IMR-90 (cell line): ENCODE data around the gene FOXP1.

Source experiments
- CHD1 ChIP-seq: IDR thresholded peaks from 2 replicates; pipeline ENCODE4 v1.6.1; 2012; ENCODE audit warnings: low read depth, low read length, improper control_type of control experiment
- RAD21 ChIP-seq: IDR thresholded peaks from 2 replicates; pipeline ENCODE4 v1.6.1; 2012; ENCODE audit warnings: low read length, improper control_type of control experiment
- RCOR1 ChIP-seq: IDR thresholded peaks from 2 replicates; pipeline ENCODE4 v1.6.1; 2012; ENCODE audit warnings: mild to moderate bottlenecking, low read length, improper control_type of control experiment; ENCODE audit not compliant: insufficient replicate concordance
- RFX5 ChIP-seq: IDR thresholded peaks from 2 replicates; pipeline ENCODE4 v1.8.0; 2012; ENCODE audit warnings: low read depth, mild to moderate bottlenecking, low read length, moderate library complexity
- TF ChIP-seq, protein P1 (sequence below): conservative IDR thresholded peaks from 2 replicates; pipeline ENCODE4 v1.5.1; 2012; ENCODE audit warnings: mild to moderate bottlenecking, low read depth, low read length, improper control_type of control experiment

DNA sequence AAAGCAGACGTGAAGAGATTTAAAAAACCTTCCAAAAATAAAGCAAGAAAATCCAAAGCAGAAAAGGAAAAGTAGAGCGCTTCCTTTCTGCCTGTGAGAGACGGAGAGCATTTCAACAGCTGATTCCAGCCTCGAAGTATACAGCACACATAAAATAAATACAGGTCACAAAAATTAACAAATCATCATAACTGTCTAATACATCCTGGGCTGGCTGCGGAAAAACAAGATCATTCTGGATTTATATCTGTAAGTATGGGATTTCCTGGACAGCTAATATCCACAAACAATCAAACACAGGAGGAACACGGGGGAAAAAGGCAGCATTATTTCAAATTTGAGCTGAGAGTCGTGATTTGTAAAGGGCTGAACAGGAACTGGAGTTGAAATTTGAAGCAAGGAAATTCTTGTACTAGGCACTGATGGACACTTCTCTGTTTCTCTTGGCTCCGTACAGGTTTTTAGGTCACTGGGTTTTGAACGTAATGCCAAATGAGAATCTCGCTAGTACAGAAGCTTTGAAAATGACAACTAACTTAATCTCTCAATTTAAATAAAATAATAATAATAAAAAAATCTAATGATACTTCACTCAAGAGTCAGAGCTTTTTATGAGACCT is 577.7 kb downstream of the FOXP1 start:
- TF ChIP-seq RFX5 (no peak), RCOR1 (no peak), CHD1 (no peak), RAD21 (no peak)
- TF ChIP-seq, protein P1, sequence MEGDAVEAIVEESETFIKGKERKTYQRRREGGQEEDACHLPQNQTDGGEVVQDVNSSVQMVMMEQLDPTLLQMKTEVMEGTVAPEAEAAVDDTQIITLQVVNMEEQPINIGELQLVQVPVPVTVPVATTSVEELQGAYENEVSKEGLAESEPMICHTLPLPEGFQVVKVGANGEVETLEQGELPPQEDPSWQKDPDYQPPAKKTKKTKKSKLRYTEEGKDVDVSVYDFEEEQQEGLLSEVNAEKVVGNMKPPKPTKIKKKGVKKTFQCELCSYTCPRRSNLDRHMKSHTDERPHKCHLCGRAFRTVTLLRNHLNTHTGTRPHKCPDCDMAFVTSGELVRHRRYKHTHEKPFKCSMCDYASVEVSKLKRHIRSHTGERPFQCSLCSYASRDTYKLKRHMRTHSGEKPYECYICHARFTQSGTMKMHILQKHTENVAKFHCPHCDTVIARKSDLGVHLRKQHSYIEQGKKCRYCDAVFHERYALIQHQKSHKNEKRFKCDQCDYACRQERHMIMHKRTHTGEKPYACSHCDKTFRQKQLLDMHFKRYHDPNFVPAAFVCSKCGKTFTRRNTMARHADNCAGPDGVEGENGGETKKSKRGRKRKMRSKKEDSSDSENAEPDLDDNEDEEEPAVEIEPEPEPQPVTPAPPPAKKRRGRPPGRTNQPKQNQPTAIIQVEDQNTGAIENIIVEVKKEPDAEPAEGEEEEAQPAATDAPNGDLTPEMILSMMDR: no peak
